Endothelial cell (in vitro differentiated cells): ENCODE results near the gene UBE2F. TPM values are rescaled to one million over a fixed set of nuclear protein-coding genes. Genes with fewer than 3 reads are reported as not detected.

Experiments used
- DNase-seq: peaks from one replicate; pipeline ENCODE4 v3.0.0; 2021; ENCODE audit warnings: low spot score
- H3K27ac Mint-ChIP-seq: one replicate; pipeline ENCODE4 v1.8.0; 2021; ENCODE audit warnings: mixed read lengths, inconsistent platforms; ENCODE audit not compliant: unreplicated experiment
- H3K27me3 Mint-ChIP-seq: one replicate; pipeline ENCODE4 v1.8.0; 2021; ENCODE audit warnings: mild to moderate bottlenecking, moderate library complexity, mixed read lengths, inconsistent platforms; ENCODE audit not compliant: unreplicated experiment
- H3K36me3 Mint-ChIP-seq: one replicate; pipeline ENCODE4 v1.8.0; 2021; ENCODE audit warnings: mild to moderate bottlenecking, low read depth, mixed read lengths, inconsistent platforms; ENCODE audit not compliant: unreplicated experiment
- H3K4me1 Mint-ChIP-seq: one replicate; pipeline ENCODE4 v1.8.0; 2021; ENCODE audit warnings: mild to moderate bottlenecking, mixed read lengths, inconsistent platforms; ENCODE audit not compliant: unreplicated experiment
- H3K4me3 Mint-ChIP-seq: one replicate; pipeline ENCODE4 v1.8.0; 2021; ENCODE audit warnings: mild to moderate bottlenecking, mixed read lengths, inconsistent platforms; ENCODE audit not compliant: unreplicated experiment
- H3K9me3 Mint-ChIP-seq: one replicate; pipeline ENCODE4 v1.8.0; 2021; ENCODE audit warnings: mixed read lengths, inconsistent platforms; ENCODE audit not compliant: unreplicated experiment
- CTCF ChIP-seq: fragments of 200-600 bp; sonication (generic); IDR thresholded peaks from one replicate; pipeline ENCODE4 v1.5.0; 2021; ENCODE audit warnings: antibody characterized with exemption; ENCODE audit not compliant: unreplicated experiment
- total RNA-seq: library from RNA; stranded (reverse); fragmentation: NEBNext Ultra II Directional; extraction: Animal tissue kit (Norgen Biotek cat#: 25700); gene quantifications from one replicate; pipeline ENCODE4 v1.2.1, GENCODE V29; 2021; ENCODE audit not compliant: unreplicated experiment

UBE2F gene
- total RNA-seq, 1 donor from 2014 or later, result 107 TPM

DNA sequence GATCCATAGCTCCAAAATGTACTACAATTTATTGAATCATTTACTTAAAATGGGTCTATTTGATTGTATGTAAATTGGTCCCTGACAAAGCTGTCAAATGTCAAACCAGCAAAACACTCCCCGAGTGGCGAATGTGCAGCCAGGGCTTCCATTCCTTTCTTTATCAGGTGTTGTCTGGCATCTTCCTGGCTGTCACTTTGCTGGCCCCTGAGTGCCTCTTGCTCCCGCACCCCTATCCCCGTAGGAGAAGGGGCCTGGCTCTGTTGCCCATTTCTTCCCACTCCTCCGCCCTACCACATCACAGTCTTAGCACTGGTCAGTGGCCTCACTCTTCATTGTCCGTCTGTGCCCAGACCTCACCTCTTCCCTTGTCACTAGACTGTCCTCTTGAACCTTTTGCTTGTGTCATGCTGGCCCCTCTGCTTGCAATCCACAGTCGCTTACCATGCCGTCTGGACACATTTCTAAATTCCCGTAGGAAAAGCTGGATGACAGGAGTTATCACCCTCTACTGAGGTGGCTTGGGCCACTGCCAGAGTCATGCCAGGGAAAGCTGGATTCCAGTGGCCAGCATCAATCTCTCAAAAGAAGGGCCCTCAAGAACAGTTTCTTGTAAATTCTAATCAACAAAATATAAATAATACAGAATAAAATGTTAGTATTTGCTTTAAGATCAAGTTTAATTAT is 15.4 kb downstream of the UBE2F start:
- TF ChIP-seq CTCF, result no peak
- Mint-ChIP-seq H3K4me3 (peak overlapping the region; percentile 73), H3K27ac (no peak overlapping the region), H3K4me1 (peaks cover 59% of the 10 kb centered on the region), H3K36me3 (peaks cover 31% of the 10 kb centered on the region), H3K27me3 (peaks cover 20% of the 10 kb centered on the region), H3K9me3 (peaks cover 6% of the 10 kb centered on the region)
- DNase-seq, result no peak

DNA sequence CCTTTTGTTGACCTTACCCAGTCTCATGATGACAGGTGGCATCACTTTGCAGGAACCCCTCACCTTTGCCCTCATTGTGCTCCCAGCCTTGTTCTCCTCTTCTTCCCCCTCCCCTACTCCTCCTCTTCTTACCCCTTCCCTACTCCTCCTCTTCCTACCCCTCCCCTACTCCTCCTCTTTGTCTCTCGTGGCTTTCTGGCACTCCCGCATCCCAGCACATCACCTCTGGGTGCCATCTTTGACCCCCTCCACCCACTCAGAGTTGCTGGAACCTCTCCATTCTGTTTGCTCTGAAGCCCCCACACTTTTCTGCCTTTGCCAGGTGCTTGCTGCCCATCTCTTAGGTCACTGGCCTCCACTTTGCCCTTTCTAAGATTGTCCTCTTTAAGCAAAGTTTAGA is 17.1 kb downstream of the UBE2F start:
- H3K36me3 Mint-ChIP-seq, result peaks cover 31% of the 10 kb centered on the region
- no peak overlapping the region for H3K27ac Mint-ChIP-seq
- no peak overlapping the region for H3K4me3 Mint-ChIP-seq
- no peaks in the 10 kb centered on the region for H3K9me3 Mint-ChIP-seq
- peaks cover 11% of the 10 kb centered on the region for H3K27me3 Mint-ChIP-seq
- H3K4me1 Mint-ChIP-seq, result peaks cover 45% of the 10 kb centered on the region
- TF ChIP-seq CTCF, result no peak
- DNase-seq, result no peak

GRCh38 chr2:237987268-237987667 is 20.5 kb downstream of the UBE2F start:
- no peak for DNase-seq
- Mint-ChIP-seq H3K27ac (no peak overlapping the region), H3K4me1 (peaks cover 17% of the 10 kb centered on the region), H3K9me3 (no peaks in the 10 kb centered on the region), H3K4me3 (no peak overlapping the region), H3K27me3 (peaks cover 1% of the 10 kb centered on the region), H3K36me3 (peaks cover 31% of the 10 kb centered on the region)
- no peak for TF ChIP-seq CTCF

- Mint-ChIP-seq H3K9me3 (no peaks in the 10 kb centered on the region), H3K4me3 (no peak overlapping the region), H3K27ac (no peak overlapping the region), H3K4me1 (no peaks in the 10 kb centered on the region), H3K27me3 (peaks cover 2% of the 10 kb centered on the region), H3K36me3 (peaks cover 34% of the 10 kb centered on the region)
- no peak for TF ChIP-seq CTCF
- DNase-seq, result no peak
Observed at GRCh38 chr2:237993701-237994100, 26.9 kb downstream of the UBE2F start.

GRCh38 chr2:237995036-237995435 is 28.2 kb downstream of the UBE2F start:
- no peak for TF ChIP-seq CTCF
- Mint-ChIP-seq H3K36me3 (peaks cover 34% of the 10 kb centered on the region), H3K27me3 (peaks cover 2% of the 10 kb centered on the region), H3K27ac (no peak overlapping the region), H3K4me3 (no peak overlapping the region), H3K9me3 (no peaks in the 10 kb centered on the region), H3K4me1 (no peaks in the 10 kb centered on the region)
- DNase-seq, result no peak
